ENCODE data around the gene COL23A1. TPM values are rescaled to one million over a fixed set of nuclear protein-coding genes. Genes with fewer than 3 reads are reported as not detected.

The COL23A1 gene
- total RNA-seq, 1 donor from 2014 or later: 75.2 TPM

GRCh38 chr5:178301641-178302040, 288.6 kb downstream of the COL23A1 start:
- peaks cover 25% of the 10 kb centered on the region for H3K36me3 Mint-ChIP-seq (ENCODE audit: low read depth, unreplicated experiment)
- H3K27ac Mint-ChIP-seq (ENCODE audit: unreplicated experiment): no peak overlapping the region
- H3K4me1 Mint-ChIP-seq (ENCODE audit: unreplicated experiment): peaks cover 3% of the 10 kb centered on the region
- no peak for DNase-seq (ENCODE audit: low spot score)
- peaks cover 7% of the 10 kb centered on the region for H3K27me3 Mint-ChIP-seq (ENCODE audit: unreplicated experiment)
- no peak overlapping the region for H3K4me3 Mint-ChIP-seq (ENCODE audit: unreplicated experiment)
- TF ChIP-seq CTCF (IDR thresholded peaks at IDR 0.05; ENCODE audit: unreplicated experiment): no peak
- H3K9me3 Mint-ChIP-seq (ENCODE audit: unreplicated experiment): no peaks in the 10 kb centered on the region

GRCh38 chr5:178298283-178298807, 291.8 kb downstream of the COL23A1 start:
- H3K27me3 Mint-ChIP-seq (ENCODE audit: unreplicated experiment): peaks cover 10% of the 10 kb centered on the region
- H3K4me3 Mint-ChIP-seq (ENCODE audit: unreplicated experiment): no peak overlapping the region
- H3K9me3 Mint-ChIP-seq (ENCODE audit: unreplicated experiment): no peaks in the 10 kb centered on the region
- peaks cover 30% of the 10 kb centered on the region for H3K36me3 Mint-ChIP-seq (ENCODE audit: low read depth, unreplicated experiment)
- no peak for TF ChIP-seq CTCF (IDR thresholded peaks at IDR 0.05; ENCODE audit: unreplicated experiment)
- no peak overlapping the region for H3K27ac Mint-ChIP-seq (ENCODE audit: unreplicated experiment)
- DNase-seq (ENCODE audit: low spot score): no peak
- no peaks in the 10 kb centered on the region for H3K4me1 Mint-ChIP-seq (ENCODE audit: unreplicated experiment)

- no peak for DNase-seq (ENCODE audit: low spot score)
- H3K27ac Mint-ChIP-seq (ENCODE audit: unreplicated experiment): no peak overlapping the region
- no peaks in the 10 kb centered on the region for H3K4me1 Mint-ChIP-seq (ENCODE audit: unreplicated experiment)
- H3K9me3 Mint-ChIP-seq (ENCODE audit: unreplicated experiment): no peaks in the 10 kb centered on the region
- TF ChIP-seq CTCF (IDR thresholded peaks at IDR 0.05; ENCODE audit: unreplicated experiment): no peak
- H3K36me3 Mint-ChIP-seq (ENCODE audit: low read depth, unreplicated experiment): peaks cover 27% of the 10 kb centered on the region
- H3K4me3 Mint-ChIP-seq (ENCODE audit: unreplicated experiment): no peak overlapping the region
- H3K27me3 Mint-ChIP-seq (ENCODE audit: unreplicated experiment): peaks cover 14% of the 10 kb centered on the region
These were observed 292.4 kb downstream of the COL23A1 start for GRCh38 chr5:178297751-178298150.

- TF ChIP-seq CTCF (IDR thresholded peaks at IDR 0.05; ENCODE audit: unreplicated experiment): no peak
- Mint-ChIP-seq H3K27me3 (ENCODE audit: unreplicated experiment) (peaks cover 20% of the 10 kb centered on the region), H3K9me3 (ENCODE audit: unreplicated experiment) (no peaks in the 10 kb centered on the region), H3K27ac (ENCODE audit: unreplicated experiment) (no peak overlapping the region), H3K36me3 (ENCODE audit: low read depth, unreplicated experiment) (peaks cover 23% of the 10 kb centered on the region), H3K4me1 (ENCODE audit: unreplicated experiment) (no peaks in the 10 kb centered on the region), H3K4me3 (ENCODE audit: unreplicated experiment) (no peak overlapping the region)
- no peak for DNase-seq (ENCODE audit: low spot score)
These were observed 294.1 kb downstream of the COL23A1 start for GRCh38 chr5:178296066-178296465.

- DNase-seq (ENCODE audit: low spot score): no peak
- Mint-ChIP-seq H3K4me3 (ENCODE audit: unreplicated experiment) (no peak overlapping the region), H3K27ac (ENCODE audit: unreplicated experiment) (no peak overlapping the region), H3K9me3 (ENCODE audit: unreplicated experiment) (no peaks in the 10 kb centered on the region), H3K36me3 (ENCODE audit: low read depth, unreplicated experiment) (peaks cover 23% of the 10 kb centered on the region), H3K27me3 (ENCODE audit: unreplicated experiment) (peaks cover 21% of the 10 kb centered on the region), H3K4me1 (ENCODE audit: unreplicated experiment) (no peaks in the 10 kb centered on the region)
- TF ChIP-seq CTCF (IDR thresholded peaks at IDR 0.05; ENCODE audit: unreplicated experiment): no peak
These were observed 294.6 kb downstream of the COL23A1 start for GRCh38 chr5:178295589-178295988.
